Measurements from ENCODE around the gene BBS12.

BBS12 gene

DNA sequence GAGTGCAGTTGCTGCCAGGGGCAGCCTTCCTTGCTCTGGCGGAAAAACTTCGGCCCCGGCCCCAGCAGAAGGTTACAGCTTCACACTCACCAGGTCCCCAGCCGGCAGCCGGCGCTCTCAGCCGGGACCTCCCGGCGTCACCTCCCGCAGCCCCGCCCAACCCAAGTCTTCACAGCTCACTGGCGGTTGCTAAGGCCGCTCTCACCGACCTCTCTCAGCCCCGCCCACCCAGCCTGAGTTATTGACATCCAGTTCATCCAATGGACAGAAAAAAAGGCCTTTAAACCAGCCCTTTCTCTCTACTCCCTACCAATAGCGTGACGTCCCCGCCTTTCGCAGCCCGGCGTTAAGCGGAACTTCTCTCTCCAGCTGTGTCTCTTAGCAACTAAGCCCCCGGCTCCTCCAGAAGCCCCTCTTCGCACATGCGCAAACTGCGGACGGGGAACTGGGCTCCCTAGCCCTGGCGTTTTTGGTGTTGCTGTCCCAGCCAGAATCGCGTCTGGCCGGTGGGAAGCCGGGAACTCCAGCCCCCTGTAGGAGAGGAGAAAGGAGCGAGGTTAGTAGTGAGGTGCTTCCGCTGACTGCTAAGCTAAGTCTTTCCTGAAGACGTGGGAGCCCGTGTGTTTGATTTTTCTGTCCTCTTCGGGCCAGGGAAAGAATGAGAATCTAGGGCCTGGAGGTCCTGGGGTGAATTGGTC lies at the start of gene BBS12:
Gene BBS12 (plus strand): TSS at position 376 of the 698 bp plus-strand sequence. CDS start 9,189 bp downstream, outside the sequence.
- DNase-seq = peak; percentile 100
- in situ Hi-C loops (cut with MboI; ENCODE audit: low pct_unique_long_range_greater_than_20kb, low sequenced_read_pairs) = no loop called here

DNA sequence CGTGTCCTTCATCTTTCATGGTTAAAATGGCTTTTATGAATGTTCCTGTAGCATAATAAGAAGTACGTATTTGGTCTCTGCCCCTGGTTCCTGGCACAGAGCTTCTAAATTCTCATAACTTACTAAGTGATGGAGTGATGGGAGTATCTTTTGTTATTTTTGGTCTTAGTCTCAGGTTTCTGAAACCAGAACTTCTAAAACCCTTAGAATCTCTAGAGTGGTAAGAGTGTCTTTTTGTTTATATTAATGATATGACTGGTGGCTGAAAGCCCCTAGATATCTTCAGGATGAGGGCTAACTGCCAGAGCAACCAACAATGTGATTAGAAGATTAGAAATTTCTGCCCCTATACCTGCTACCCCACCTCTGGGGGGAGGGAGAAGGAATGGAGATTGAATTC lies 45.8 kb upstream of the BBS12 start:
- no peak for DNase-seq
- in situ Hi-C loops (cut with MboI; ENCODE audit: low pct_unique_long_range_greater_than_20kb, low sequenced_read_pairs) = no loop called here

DNA sequence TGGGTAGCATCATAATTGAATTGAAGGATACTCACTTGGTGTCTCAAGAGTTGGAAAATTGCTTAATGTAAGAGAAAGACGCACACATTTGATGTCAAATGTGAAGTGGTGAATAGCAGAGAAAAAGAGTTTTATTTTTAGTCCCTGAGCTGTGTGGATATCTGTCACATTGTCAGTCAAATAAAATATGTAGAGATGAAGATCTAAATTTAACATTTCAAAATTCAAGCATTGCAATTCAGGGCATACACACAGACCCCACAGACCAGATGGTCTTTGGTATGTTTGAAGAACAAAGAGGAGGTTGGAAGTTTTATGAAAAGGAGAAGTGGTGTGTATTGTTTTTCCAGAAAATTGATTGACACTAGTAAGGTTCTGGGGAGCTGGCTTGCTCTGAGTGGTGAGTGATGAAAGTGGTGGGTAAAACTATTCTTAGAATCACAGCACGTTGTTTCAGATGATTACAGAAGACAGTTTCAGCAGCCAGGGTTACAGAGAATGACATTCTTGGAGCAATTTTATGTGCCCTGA lies 44.9 kb upstream of the BBS12 start:
- peak; percentile 75 for DNase-seq
- in situ Hi-C loops (cut with MboI; ENCODE audit: low pct_unique_long_range_greater_than_20kb, low sequenced_read_pairs) = no loop called here

DNA sequence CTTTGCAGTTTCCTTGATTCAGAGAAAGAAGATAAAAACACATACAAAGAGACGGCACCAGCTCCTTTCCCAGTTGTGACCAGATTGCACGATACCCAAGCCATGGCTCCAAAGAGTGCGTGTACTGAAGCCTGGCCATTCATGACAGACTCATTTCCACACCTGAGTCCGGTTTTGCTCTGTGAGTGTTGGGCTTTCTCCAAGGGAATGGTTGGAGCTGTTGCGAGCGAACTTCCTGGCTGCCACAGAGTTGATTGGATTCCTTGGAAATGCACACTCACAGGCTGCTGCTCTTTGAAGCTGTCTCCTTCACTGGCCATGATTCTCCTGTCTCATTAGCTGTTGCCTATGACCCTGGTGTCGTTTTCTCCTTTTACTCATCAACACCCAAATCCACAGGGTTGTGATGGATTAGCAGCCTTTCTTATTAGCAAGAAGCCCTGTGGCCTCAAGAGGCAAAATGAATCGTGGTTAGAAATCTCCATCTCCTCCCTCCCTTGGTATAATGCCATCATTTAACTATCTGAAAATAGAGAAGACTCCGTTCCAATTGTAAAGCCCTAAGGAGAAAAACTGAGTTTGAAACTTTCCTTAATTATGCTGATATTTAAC lies 43.9 kb upstream of the BBS12 start:
- DNase-seq = no peak
- in situ Hi-C loops (cut with MboI; ENCODE audit: low pct_unique_long_range_greater_than_20kb, low sequenced_read_pairs) = no loop called here

DNA sequence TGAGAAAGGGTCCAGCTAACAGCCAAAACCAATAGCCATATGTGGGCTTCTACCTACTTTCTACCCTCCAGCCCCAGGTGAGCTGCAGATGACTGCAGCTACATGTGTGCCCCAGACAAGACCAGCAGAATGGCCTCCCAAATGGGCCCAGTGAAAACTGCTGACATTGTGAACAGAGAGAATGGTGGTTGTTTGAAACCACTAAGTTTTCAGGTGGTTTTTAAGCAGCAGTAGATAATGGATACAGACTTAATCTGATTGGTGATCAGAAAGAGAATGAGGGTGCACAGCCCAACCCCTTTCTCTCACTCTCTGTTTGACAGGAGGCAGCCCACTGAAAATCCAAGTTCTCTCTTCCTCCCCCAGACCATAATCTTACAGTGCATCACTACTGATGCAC lies 42.5 kb upstream of the BBS12 start:
- no peak for DNase-seq
- in situ Hi-C loops (cut with MboI; ENCODE audit: low pct_unique_long_range_greater_than_20kb, low sequenced_read_pairs) = no loop called here

DNA sequence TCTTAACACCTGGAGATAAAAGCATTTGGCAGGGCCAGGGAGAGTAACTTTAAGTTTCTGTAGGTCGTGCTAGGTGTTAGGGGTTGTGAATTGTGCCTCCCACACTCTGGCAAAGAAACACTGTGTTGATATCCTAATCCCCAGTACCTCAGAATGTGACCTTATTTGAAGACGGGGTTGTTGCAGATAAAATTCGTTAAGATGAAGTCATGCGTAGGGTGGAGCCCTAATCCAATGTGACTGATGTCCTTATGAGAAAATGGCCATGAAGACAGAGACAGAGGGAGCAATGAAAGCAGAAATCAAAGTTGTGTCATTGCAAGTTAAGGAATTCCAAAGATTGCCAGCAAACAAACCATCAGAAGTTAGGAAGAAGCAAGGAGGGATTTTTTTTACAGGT lies 40.5 kb upstream of the BBS12 start:
- no peak for DNase-seq
- in situ Hi-C loops (cut with MboI; ENCODE audit: low pct_unique_long_range_greater_than_20kb, low sequenced_read_pairs) = no loop called here

DNA sequence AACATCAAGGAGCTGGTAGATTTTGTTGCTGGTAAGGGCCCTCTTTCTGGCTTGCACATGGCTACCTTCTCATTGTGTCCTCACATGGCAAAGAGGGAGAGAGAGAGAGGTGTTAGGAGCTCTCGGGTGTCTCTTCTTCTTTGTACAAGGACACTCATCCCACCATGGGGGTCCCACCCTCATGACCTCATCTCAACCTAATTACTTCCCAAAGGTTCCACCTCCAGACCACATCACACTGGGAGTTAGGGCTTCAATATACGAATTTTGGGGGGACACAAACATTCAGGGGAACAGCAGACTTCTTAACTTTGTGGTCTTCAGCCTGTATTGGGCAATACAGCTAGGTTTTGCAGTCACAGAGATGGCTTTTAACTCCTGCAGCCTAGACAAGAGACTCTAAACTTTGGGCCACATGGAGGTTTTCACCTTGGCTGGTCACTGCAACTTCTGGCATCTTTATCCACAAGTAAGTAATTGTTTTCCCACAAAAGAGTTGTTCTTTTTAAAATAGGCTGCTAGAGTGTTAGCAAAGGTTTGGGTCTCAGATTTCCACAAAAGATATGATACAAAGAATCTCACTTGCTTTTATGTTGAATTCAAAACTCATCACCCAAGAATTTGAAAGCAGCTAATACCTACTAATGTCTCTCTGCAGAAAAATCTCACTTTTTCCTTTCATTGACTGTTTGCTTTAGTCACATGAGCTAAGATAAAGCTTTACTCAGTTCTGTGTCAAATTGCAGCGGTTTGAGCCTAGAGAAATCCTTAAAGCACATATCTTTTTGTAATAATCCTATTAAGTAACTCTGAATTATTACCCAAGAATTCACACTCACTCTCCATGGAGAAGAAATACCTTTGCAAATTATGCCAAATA lies 39.6 kb upstream of the BBS12 start:
- in situ Hi-C loops (cut with MboI; ENCODE audit: low pct_unique_long_range_greater_than_20kb, low sequenced_read_pairs) = no loop called here
- DNase-seq = no peak

DNA sequence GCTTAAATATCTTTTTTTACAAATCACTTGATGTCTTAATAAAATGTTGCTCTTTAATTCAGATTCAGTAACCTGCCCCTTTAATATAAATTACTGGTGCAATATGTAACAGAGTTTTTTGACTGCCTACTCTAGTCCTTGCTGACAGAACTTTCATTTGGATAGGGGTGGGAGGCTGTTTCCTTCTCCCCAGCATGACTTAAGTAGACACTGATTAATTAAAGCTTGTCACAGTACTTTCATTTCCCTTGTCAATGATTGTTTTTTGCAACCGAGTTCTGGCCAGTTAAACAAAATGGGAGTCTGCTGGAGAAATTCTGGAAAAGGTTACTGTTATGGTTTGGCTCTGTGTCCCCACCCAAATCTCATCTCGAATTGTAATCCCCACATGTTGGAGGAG lies 37.3 kb upstream of the BBS12 start:
- DNase-seq = no peak
- in situ Hi-C loops (cut with MboI; ENCODE audit: low pct_unique_long_range_greater_than_20kb, low sequenced_read_pairs) = no loop called here

DNA sequence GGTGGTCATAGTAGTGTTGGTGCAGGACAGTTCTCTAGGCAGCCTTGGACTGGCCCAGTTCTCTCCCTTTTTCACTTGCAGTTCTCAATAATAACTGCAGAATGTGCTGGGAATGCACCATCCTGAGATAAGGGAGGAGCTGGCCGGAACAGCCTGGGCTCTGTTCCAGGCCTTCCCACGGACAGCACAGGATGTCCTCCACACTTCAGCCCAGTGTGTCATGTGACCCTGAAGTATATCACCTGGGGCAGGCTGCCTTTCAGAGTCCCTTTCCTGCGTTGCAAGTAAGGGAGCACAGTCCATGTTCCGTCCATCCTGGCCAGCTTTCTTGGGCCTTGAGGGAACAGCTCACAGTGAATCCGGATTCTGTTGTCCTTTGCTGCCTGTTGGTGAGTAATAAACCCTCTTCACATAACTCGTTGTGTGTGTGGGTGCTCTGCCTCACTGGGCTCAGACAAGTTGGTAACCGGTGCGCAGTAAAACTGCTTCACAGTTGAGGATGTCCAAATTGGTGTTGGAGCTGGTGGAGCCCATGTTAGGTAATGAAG lies 32.3 kb upstream of the BBS12 start:
- in situ Hi-C loops (cut with MboI; ENCODE audit: low pct_unique_long_range_greater_than_20kb, low sequenced_read_pairs) = no loop called here
- no peak for DNase-seq

DNA sequence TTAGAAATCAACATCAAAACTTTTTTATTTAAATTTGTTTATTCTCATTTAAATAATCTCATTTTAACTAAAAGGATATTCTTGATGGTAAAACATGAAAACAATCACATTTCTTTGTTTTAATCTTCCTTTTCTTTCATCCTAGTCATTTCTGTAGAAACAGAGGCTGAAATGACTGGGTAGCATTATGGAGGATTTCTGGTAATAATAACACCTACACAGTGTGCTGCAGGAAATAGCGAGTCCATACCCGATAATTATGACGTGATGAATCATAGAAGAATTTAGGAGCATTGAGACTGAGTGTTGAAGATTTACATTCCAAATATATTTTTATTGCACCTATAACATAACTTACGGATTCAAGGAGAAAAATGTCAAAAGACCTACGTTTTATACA lies 31.4 kb upstream of the BBS12 start:
- no peak for DNase-seq
- in situ Hi-C loops (cut with MboI; ENCODE audit: low pct_unique_long_range_greater_than_20kb, low sequenced_read_pairs) = no loop called here

DNA sequence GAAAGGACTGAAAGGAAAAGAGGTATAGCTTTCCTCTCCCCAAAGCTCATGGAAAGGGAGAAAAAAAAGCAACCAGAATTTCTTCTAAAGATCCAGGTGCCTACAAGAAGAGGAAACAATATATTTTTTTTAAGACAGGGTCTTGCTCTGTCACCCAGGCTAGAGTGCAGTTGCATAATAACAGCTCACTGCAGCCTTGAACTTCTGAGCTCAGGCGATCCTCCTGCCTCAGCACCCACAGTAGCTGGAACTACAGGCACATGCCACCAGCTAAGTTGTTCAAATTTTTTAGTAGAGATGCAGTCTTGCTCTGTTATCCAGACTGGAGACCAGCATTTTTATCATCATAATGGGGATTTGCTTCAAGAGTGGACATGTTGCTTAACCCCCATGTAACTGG lies 30.5 kb upstream of the BBS12 start:
- DNase-seq = no peak
- in situ Hi-C loops (cut with MboI; ENCODE audit: low pct_unique_long_range_greater_than_20kb, low sequenced_read_pairs) = no loop called here

DNA sequence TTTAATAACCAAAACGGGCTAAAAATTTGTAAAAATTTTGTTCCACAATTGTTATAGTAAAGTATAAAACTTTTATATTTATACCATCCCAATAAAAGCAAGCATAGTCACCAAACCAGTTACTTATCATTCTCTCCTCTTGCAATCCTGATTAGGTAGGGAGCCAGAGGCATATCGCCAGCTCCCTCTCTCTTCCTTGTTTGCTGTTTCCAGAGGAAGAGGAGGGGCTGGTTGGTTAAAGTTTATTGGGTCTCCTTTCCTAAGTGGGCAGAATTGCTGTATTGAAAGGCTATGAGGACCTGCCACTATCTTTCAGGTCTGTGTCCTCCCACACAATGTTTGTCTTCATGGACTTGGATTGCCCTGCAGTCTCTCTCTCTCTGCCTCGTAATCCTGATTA lies 29.6 kb upstream of the BBS12 start:
- in situ Hi-C loops (cut with MboI; ENCODE audit: low pct_unique_long_range_greater_than_20kb, low sequenced_read_pairs) = no loop called here
- no peak for DNase-seq

DNA sequence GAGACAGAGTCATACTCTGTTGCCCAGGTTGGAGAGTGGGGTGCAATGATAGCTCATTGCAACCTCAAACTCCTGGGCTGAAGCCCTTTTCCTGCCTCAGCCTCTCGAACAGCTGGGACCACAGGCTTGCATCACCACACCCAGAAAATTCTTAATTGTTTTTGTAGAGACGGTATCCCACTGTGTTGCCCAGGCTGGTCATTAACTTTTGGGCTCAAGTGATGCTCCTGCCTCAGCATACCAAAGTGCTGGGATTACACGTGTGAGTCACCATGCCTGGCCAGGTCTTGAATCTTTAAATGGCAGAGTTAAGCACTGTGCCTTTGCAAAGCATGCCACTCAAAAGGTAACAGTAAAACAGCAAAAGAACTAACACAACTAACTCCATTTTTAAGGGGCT lies 28.6 kb upstream of the BBS12 start:
- in situ Hi-C loops (cut with MboI; ENCODE audit: low pct_unique_long_range_greater_than_20kb, low sequenced_read_pairs) = no loop called here
- DNase-seq = no peak

DNA sequence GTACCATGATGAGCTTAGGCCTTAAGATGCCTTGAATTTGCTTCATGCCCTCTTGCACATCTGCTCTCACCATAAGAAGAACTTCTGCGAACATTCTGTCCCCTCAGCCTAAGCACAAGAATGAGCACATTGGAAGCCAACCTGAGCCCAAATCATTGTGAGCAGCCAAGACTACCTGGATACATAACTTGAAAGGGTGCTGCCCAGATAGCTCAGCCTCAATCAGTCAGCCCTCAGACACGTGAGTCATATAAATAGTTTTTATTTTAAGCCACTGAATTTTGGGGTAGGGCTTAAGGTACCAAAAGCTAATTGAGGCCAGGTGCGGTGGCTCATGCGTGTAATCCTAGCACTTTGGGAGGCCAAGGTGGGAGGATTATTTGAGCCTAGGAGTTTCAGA lies 27.5 kb upstream of the BBS12 start:
- no peak for DNase-seq
- in situ Hi-C loops (cut with MboI; ENCODE audit: low pct_unique_long_range_greater_than_20kb, low sequenced_read_pairs) = no loop called here

DNA sequence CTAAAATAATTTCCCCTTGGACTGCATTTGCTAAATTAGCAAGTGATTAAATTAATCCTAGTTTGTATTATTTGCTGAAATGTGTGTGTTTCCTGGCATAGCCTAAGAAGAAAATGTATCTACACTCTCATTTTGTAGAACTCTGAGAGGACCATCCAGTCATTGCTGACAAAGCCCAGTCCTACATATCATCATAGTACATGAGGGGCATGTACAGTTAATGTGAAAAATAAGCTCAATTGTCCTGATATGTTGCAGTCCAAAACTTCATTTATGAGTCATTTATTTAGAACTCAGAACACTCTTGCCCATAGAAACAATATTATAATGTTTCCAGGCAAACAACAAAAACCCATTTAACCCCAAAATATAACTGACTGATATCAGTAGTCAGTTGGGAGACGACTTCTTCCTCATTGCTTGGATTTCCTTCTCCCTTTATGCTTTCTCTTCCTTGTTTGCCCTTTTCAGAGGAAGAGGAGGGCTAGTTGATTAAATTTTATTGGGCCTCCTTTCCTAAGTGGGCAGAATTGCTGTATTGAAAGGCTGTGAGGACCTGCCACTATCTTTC lies 26.9 kb upstream of the BBS12 start:
- in situ Hi-C loops (cut with MboI; ENCODE audit: low pct_unique_long_range_greater_than_20kb, low sequenced_read_pairs) = no loop called here
- DNase-seq = no peak

DNA sequence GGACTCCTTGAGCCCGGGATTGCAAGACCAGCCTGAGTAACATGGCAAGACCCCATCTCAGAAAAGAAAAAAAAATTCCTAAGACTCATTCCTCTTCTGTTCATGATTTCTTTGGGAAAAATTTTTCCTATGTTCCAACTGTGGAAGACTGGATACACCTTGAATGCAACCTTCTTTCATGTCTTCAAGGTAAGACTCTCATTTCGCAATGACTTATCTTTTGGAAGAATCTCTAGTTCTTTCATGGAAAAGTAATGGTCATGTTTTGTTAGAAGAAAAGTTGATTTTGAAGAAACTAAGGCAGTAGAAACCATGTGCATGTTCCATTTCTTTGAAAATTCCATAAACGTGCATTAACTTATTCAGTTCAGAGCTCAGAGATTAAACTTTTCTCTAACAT lies 26.0 kb upstream of the BBS12 start:
- in situ Hi-C loops (cut with MboI; ENCODE audit: low pct_unique_long_range_greater_than_20kb, low sequenced_read_pairs) = no loop called here

DNA sequence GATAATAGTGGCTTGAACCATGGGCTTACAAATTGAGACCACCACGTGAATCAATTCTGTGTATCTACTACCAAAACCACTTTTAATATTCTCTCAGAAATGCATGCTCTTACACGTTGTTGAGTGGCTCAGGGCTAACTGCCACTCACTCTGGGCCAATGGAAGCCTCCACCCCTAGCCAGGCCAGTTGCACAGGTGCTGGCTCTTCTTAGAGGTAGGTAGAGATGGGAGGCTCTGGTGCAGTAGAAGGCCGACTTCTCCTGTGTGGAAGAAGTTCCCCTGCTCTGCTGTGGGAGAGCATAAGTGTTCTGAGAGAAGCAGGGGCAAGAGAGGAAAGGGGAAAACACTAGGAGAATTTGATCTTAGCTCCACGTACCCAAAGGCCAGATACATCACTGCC lies 25.0 kb upstream of the BBS12 start:
- in situ Hi-C loops (cut with MboI; ENCODE audit: low pct_unique_long_range_greater_than_20kb, low sequenced_read_pairs) = no loop called here
- no peak for DNase-seq

More for the DNA sequence above, 26.0 kb upstream of the BBS12 start:
- no peak for DNase-seq

DNA sequence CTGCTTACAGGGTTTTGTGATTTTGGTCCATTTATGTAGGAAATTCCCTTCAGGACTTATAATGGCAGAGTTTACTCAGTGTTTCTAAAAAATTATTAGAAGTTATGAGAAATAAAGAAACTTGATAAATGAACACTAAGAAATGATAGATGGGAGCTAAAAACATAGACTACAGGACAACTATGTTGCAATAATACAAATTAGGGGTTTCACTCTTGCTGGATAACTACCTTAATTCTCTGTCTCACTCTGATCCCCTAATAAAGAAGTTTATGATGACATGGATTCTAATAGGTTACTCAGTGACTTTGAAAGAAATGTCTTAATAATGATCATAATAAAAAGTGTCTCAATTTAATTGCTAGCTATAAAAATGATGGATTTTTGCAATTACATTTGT lies 23.3 kb upstream of the BBS12 start:
- in situ Hi-C loops (cut with MboI; ENCODE audit: low pct_unique_long_range_greater_than_20kb, low sequenced_read_pairs) = no loop called here

More for the DNA sequence above, 23.3 kb upstream of the BBS12 start:
- no peak for DNase-seq

Measured in KBM-7 (cell line).